GM18520 (cell line): ENCODE data around the gene PRPF39.
"Not testable (repeated sequence)": the region's sequence is repeated elsewhere in the genome, so short reads cannot be mapped to it uniquely, and the experiment has no call there.

Source experiments
- ATAC-seq: cut with Tn5 transposase; IDR thresholded peaks from one replicate; pipeline ENCODE4 v1.9.1; 2021; ENCODE audit not compliant: unreplicated experiment

PRPF39 gene

DNA sequence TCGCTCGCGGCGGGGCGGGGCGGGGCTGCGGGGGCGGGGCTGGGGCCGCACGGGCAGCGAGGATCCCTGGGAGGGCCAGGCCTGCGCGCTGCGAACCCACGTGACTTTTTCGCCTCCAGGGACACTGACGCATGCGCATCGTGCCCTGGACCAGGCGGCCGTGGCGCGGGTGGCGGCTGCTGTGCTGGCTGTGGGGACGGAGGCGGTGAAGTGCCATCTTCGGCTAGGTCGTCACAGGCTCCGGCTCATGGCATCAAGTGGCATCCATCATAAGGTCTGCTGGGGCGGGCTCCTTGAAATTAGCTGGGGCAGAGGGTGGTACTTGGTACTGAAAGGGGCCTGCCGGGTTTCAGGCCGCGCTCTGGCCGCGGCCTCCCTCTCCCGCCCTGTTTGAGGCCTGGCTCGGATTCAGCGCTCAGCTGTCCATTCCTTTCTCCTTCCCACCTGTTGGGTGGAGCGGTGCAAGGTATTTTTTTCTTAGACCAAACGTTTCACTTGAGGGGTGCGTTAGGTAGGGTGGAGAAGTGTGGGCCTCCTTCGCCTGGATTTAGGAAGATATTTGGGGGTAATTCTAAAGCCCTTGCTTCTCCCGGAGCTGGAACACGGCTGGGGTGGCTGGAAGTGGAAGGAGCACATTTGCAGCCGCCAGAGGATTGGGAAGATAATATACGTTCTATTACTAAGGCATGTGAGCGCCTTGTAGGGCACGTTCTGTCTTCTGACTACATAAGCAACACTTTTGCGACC is at the start of gene PRPF39:
PRPF39 (plus strand) TSS at position 141 of the 747 bp plus-strand sequence. CDS start 11,124 bp downstream, outside the sequence.
- ATAC-seq = peak; percentile 94

DNA sequence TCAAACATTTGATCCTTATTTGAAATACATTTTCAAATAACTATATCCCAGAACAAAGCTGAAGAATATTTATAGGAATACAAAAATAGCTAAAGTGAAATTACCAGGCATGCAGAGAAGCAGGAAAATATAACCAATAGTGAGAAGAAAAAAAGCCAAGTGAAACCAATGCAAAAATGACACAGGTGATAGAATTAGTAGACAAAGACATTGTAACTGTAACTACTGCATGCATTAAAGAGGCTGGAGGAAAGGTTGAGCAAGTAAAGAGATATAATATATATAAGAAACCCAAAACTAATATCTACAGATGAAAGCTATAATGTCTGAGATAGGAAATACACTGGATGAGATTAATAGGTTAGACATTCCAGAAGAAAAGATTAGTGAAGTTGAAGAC is 49.2 kb upstream of the PRPF39 start:
- ATAC-seq = no peak

DNA sequence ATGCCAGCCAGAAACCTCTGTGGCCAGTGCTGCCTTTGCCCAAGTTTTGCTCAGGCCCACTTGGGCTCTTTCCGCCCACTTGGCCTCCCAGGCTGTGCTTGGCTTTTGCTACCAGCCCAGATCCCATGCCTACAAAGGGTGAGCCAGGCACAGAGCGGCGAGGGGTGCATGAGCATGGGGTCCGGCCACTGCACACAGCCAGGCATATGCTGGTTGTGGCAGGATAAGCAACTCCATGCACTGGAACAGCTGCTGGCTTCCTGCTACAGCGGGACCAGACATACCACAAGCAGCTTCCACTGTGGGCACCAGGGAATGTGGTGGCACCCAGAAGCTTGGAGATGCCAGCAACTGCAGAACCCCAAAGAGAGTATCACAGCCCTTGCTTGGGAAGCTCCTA is 45.7 kb upstream of the PRPF39 start:
- ATAC-seq = no peak

GRCh38 chr14:45038865-45039264 is 45.1 kb upstream of the PRPF39 start:
- no peak for ATAC-seq

DNA sequence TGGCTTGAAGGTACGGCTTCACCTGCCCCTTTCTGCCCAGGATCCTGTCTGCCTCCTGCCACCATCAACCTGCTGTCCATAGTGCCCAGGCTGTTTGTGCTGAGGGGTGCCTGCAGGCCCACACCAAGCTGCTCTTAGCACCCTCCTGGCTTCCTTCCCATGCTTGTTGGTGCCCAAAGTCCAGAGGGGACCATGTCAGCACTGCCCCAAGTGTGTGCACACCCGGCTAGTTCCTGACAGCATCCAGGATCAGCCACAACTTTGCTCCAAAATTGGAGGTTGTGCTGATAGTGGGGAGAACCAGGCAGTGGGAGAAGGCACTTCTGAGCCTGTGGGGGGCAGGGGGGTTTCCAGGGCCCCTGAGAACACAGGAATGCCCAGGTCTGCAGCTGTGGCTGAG is 44.5 kb upstream of the PRPF39 start:
- ATAC-seq = no peak

DNA sequence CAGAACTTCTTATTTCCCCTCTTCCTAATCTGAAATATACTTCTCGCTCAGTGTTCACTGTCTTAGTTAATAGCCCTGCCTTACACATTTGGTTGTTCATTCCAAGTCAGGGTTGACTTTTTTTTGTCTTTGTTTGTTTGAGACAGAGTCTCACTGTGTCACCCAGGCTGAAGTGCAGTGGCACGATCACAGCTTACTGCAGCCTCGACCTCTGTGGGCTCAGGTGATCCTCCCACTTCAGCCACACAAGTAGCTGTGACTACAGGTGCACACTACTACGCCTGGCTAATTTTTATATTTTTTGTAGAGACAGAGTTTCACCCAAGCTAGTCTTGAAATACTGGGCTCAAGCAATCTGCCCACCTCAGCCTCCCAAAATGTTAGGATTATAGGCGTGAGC is 42.3 kb upstream of the PRPF39 start:
- no peak for ATAC-seq

GRCh38 chr14:45044638-45045037 is 39.3 kb upstream of the PRPF39 start:
- no peak for ATAC-seq

GRCh38 chr14:45048385-45048784 is 35.5 kb upstream of the PRPF39 start:
- no peak for ATAC-seq

- no peak for ATAC-seq
Observed at GRCh38 chr14:45051180-45051579, 32.7 kb upstream of the PRPF39 start.

- ATAC-seq = no peak
Observed at GRCh38 chr14:45051896-45052295, 32.0 kb upstream of the PRPF39 start.

- no peak for ATAC-seq
Observed at GRCh38 chr14:45057349-45057748, 26.6 kb upstream of the PRPF39 start.

DNA sequence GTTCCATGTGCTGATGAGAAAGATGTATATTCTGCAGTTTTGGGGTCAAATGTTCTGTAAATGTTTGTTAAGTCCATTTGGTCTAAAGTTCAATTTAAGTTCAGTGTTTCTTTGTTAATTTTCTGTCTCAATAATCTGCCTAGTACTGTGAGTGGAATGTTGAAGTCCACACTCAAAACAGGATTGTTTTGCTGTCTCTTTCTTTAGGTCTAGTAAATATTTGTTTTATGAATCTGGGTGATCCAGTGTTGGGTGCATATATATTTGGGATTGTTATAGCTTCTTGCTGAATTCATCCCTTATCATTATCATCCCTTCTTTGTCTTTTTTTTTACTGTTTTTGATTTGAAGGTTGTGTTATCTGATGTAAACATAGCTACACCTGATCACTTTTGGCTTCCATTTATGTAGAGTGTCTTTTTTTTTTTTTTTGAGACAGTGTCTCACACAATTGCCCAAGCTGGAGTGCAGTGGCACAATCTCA is 26.0 kb upstream of the PRPF39 start:
- no peak for ATAC-seq

GRCh38 chr14:45060551-45060950 is 23.4 kb upstream of the PRPF39 start:
- ATAC-seq = no peak

GRCh38 chr14:45065540-45065939 is 18.4 kb upstream of the PRPF39 start:
- no peak for ATAC-seq

DNA sequence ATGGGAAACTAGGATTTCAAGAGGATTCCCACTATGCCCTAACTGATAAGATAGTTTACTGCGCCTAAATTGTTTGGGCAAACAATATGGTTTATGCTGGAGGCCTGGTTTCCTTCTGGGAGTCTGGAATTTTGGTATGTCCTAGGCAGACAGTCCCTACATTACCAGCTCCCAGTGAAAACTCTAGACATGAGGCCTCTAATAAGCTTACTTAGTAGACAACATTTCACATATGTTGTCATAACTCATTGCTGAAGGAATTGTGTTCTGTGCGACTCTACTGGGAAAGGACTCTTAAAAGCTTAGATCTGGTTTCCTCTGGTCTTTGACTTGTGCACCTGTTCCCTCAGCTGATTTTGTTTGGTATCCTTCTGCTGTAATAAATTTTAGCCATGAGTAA is 18.0 kb upstream of the PRPF39 start:
- ATAC-seq = no peak

- ATAC-seq = no peak
Observed at GRCh38 chr14:45066667-45067066, 17.2 kb upstream of the PRPF39 start.

GRCh38 chr14:45068396-45068795 is 15.5 kb upstream of the PRPF39 start:
- ATAC-seq = no peak

DNA sequence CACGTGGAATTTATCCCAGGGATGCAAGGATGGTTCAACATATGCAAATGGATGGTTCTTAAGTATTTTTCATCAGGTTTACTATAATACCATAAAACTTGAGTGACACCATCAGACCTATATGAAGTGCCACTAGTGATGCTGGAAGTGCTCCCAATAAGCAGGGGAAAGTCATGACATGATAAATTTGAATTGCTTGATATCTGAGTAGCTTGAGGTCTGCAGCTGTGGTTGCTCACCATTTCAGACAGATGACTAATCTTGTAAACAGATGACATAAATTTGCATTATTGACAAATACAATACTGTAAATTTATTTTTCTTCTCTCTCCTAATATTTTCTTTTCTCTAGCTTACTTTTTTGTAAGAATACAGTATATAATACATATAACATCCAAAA is 13.7 kb upstream of the PRPF39 start:
- ATAC-seq = no peak

DNA sequence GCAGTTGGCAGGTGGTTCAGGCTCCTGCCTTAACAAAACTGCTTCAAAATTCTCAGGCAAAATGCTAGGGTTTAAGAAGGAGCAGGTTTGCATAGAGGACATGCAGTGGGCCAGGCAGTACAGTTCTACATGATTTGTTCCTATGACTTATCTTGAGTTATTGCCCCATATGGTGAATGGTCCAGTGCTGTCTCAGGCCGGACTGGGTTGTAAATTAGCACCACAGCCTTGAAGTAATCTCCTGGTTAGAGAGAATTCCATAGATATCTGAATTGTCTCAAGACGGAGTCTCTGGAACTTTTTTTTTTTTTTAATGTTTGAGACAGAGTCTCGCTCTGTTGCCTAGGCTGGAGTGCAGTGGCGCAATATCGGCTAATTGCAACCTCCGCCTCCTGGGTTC is 11.8 kb upstream of the PRPF39 start:
- no peak for ATAC-seq

DNA sequence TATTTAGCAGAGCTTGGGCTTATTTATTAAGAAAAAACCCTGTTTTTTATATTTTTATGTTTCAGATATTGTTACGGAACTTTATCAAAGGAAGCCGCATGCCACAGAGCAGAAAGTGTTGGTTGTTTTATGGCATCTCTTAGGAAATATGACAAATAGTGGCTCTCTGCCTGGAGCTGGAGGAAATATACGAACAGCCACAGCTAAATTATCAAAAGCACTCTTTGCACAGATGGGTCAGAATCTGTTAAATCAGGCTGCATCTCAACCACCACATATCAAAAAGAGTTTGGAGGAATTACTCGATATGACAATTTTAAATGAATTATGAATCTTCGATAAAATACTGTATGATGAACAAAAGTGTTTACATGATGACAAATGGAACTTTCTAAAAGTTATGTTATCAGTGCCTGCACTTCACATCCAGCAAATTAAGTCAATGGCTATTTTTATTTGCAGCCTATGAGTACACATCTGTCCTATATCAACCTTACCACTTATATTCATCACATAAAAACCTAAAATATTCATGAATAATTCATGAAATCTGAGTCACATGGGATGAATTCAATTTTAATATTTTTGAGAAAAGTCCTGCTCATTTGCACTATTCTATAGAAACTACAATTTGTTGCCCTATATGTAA is 10.6 kb upstream of the PRPF39 start:
- no peak for ATAC-seq

GRCh38 chr14:45078323-45078722 is 5.6 kb upstream of the PRPF39 start:
- ATAC-seq = no peak

- not testable (repeated sequence) for ATAC-seq
Observed at GRCh38 chr14:45080416-45080968, 3.4 kb upstream of the PRPF39 start.
